DND-41 (cell line): ENCODE results near the gene FOXO3.

Experiments
- ATAC-seq: fragments of 200-7000 bp; cut with Tn5 transposase; 3 replicates; pipeline ENCODE4 v1.9.1; 2021; ENCODE audit warnings: low read depth; ENCODE audit not compliant: insufficient read depth
- DNase-seq: peaks from one replicate; pipeline ENCODE4 v3.0.0-alpha.2; 2020
- H2AFZ ChIP-seq: 2 replicates; pipeline ENCODE4 v1.6.0; 2012; ENCODE audit warnings: low read depth, low read length
- H3K27ac ChIP-seq: 2 replicates; pipeline ENCODE4 v1.5.1; 2012; ENCODE audit warnings: low read length, inconsistent platforms
- H3K27me3 ChIP-seq: fragments of 200-600 bp; sonication (generic); 2 replicates; pipeline ENCODE4 v1.6.0; 2012; ENCODE audit warnings: low read length, mild to moderate bottlenecking, inconsistent platforms; ENCODE audit not compliant: insufficient read depth, poor library complexity
- H3K36me3 ChIP-seq: 2 replicates; pipeline ENCODE4 v1.5.1; 2012; ENCODE audit warnings: low read length, inconsistent platforms; ENCODE audit not compliant: insufficient read depth
- H3K4me1 ChIP-seq: 2 replicates; pipeline ENCODE4 v1.5.1; 2012; ENCODE audit warnings: mild to moderate bottlenecking, low read length; ENCODE audit not compliant: insufficient read depth
- H3K4me2 ChIP-seq: 2 replicates; pipeline ENCODE4 v1.6.0; 2012; ENCODE audit warnings: mild to moderate bottlenecking, moderate library complexity, low read length, inconsistent platforms; ENCODE audit not compliant: insufficient read depth
- H3K4me3 ChIP-seq, 2 experiments: fragments of 200-600 bp in 1 of 2; shearing (Covaris generic) in 1 of 2; 2 replicates each; pipeline ENCODE4 v1.5.1; 2012 to 2016; ENCODE audit warnings: inconsistent platforms in 2 of 2, low read length in 2 of 2, mild to moderate bottlenecking in 2 of 2, low read depth in 1 of 2, moderate library complexity in 1 of 2
- H3K79me2 ChIP-seq: 2 replicates; pipeline ENCODE4 v1.6.0; 2012; ENCODE audit warnings: low read length, inconsistent platforms; ENCODE audit not compliant: insufficient read depth
- H3K9ac ChIP-seq: 2 replicates; pipeline ENCODE4 v1.6.0; 2012; ENCODE audit warnings: low read depth, mild to moderate bottlenecking, inconsistent platforms, low read length, moderate library complexity
- H3K9me3 ChIP-seq: 2 replicates; pipeline ENCODE4 v1.5.1; 2012; ENCODE audit warnings: low read length, moderate library complexity, mild to moderate bottlenecking, inconsistent platforms; ENCODE audit not compliant: insufficient read depth, severe bottlenecking
- H4K20me1 ChIP-seq: 2 replicates; pipeline ENCODE4 v1.6.0; 2012; ENCODE audit warnings: low read length; ENCODE audit not compliant: insufficient read depth
- EZH2 ChIP-seq: IDR thresholded peaks from 3 replicates; pipeline ENCODE4 v1.6.1; 2012; ENCODE audit warnings: borderline replicate concordance, low read depth, mild to moderate bottlenecking, moderate library complexity, low read length, inconsistent platforms; ENCODE audit not compliant: severe bottlenecking
- TF ChIP-seq, protein P1 (sequence below): IDR thresholded peaks from 2 replicates; pipeline ENCODE4 v1.5.1; 2012; ENCODE audit warnings: borderline replicate concordance, low read length, moderate library complexity, mild to moderate bottlenecking; ENCODE audit not compliant: poor library complexity, severe bottlenecking; ENCODE audit errors: extremely low read depth

The FOXO3 gene

DNA sequence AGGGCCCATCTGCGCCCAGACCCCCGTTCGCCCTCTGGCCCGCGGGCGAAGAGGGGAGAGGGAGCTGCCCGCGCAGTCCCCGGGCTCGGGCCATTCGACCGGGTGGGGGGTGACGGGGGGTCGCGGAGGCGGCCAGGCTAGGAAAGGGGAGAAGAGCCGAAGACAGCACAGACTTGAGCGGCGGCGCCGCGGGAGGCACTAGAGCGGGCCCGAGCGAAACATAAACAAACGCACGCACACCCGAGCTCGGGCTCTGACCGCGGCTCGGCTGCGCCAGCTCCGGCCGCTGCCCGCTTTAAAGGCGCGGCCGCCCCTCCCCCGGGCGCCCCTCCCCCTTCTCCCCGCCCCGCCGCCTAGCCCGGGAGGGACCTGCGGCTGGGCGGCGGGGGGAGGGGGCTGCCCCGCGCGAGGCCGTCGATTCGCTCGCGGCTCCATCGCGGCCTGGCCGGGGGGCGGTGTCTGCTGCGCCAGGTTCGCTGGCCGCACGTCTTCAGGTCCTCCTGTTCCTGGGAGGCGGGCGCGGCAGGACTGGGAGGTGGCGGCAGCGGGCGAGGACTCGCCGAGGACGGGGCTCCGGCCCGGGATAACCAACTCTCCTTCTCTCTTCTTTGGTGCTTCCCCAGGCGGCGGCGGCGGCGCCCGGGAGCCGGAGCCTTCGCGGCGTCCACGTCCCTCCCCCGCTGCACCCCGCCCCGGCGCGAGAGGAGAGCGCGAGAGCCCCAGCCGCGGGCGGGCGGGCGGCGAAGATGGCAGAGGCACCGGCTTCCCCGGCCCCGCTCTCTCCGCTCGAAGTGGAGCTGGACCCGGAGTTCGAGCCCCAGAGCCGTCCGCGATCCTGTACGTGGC is at the start of gene FOXO3:
FOXO3 (plus strand) TSS at position 455 of the 846 bp plus-strand sequence; CDS start at position 747, 292 bp downstream.
- ATAC-seq = no peak
- H3K4me1 ChIP-seq = peaks cover 63% of the 10 kb centered on the region
- no peaks in the 10 kb centered on the region for H3K27me3 ChIP-seq
- peak within 1 kb of the TSS; percentile 88 for H2AFZ ChIP-seq
- H3K4me2 ChIP-seq = peak within 1 kb of the TSS; percentile 98
- H3K36me3 ChIP-seq = peaks cover 16% of the 10 kb centered on the region
- no peak for DNase-seq
- peaks cover 55% of the 10 kb centered on the region for H3K79me2 ChIP-seq
- H4K20me1 ChIP-seq = peaks cover 16% of the 10 kb centered on the region
- H3K4me3 ChIP-seq = peak within 1 kb of the TSS; percentile 61 to 78
- TF ChIP-seq EZH2 = no peak
- TF ChIP-seq, protein P1, sequence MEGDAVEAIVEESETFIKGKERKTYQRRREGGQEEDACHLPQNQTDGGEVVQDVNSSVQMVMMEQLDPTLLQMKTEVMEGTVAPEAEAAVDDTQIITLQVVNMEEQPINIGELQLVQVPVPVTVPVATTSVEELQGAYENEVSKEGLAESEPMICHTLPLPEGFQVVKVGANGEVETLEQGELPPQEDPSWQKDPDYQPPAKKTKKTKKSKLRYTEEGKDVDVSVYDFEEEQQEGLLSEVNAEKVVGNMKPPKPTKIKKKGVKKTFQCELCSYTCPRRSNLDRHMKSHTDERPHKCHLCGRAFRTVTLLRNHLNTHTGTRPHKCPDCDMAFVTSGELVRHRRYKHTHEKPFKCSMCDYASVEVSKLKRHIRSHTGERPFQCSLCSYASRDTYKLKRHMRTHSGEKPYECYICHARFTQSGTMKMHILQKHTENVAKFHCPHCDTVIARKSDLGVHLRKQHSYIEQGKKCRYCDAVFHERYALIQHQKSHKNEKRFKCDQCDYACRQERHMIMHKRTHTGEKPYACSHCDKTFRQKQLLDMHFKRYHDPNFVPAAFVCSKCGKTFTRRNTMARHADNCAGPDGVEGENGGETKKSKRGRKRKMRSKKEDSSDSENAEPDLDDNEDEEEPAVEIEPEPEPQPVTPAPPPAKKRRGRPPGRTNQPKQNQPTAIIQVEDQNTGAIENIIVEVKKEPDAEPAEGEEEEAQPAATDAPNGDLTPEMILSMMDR = no peak
- H3K9me3 ChIP-seq = no peaks in the 10 kb centered on the region
- H3K27ac ChIP-seq = peak within 1 kb of the TSS; percentile 77
- peak within 1 kb of the TSS; percentile 77 for H3K9ac ChIP-seq

DNA sequence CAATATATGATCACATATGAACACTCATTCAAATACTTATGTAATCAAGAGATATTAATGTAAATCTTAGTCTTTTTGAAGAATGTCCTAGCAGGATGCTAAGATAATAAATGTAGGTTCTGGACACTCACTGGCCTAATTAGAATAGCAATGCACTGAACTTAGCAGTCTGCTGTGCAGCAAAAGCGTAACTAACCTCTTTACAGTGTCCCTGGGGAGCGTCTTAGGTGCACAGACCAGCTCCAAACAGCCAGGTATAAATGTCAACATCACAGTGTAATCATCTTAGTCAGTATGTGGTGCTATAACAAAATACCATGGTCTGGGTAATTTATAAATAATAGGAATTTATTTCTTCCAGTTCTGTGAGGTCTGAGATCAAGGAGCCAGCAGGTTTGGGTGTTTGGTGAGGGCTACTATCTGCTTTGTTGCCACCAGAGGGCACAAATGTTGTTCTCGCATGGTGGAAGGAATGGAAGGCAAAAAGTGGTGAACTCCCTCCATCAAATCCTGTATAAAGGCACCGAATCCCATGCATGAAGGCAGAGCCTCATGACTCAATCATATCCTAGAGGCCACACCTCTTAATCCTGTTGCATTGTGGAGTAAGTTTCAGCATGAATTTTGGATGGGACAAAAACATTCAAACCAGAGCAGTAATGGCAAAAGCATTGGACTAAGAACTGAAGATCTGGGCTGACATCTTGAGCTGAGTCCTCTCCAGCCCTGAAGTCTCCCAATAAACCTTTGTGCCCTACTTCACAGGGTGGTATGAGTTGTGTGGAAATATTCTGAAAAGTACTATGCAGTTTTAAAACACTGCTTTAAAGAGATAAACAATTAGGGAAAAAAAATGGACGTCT is 41.8 kb upstream of the FOXO3 start:
- H3K4me2 ChIP-seq = no peak overlapping the region
- H3K9ac ChIP-seq = no peak overlapping the region
- H3K9me3 ChIP-seq = no peaks in the 10 kb centered on the region
- no peaks in the 10 kb centered on the region for H4K20me1 ChIP-seq
- no peak overlapping the region for H3K27ac ChIP-seq
- no peaks in the 10 kb centered on the region for H3K4me1 ChIP-seq
- peak; percentile 56; the same call in 2 of the 3 replicates for ATAC-seq
- H3K79me2 ChIP-seq = no peaks in the 10 kb centered on the region
- no peak overlapping the region for H2AFZ ChIP-seq
- no peaks in the 10 kb centered on the region for H3K27me3 ChIP-seq
- DNase-seq = peak; percentile 27
- H3K4me3 ChIP-seq = no peak overlapping the region
- TF ChIP-seq EZH2 = no peak
- TF ChIP-seq, protein P1 = peak; percentile 62
- peaks cover 15% of the 10 kb centered on the region; the same call in 1 of the 2 replicates for H3K36me3 ChIP-seq

DNA sequence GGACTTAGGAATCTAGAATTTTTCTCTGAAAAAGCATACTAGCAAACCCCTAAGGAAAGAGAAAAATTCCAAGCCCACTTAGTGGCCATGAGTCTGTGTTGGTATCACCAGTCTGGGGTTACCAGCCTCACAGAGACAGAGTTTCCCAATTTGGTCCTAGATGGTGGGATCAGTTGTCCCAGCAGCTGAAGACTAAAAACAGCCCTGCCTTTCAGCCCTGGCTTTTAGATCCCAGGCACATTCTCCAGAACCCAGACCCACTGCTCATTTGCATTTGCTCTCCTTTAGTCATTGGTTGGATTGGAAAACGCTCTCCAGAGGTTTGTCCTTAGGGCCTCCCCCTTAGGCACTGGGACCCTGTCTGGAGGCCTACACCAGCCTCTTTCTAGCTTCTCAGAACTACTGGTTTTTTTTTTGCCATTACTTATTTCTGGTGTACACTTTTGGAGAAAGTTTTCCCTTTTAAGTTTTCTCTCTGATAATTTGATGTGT is 39.1 kb upstream of the FOXO3 start:
- Histone ChIP-seq H3K9me3 (no peaks in the 10 kb centered on the region), H3K4me1 (no peaks in the 10 kb centered on the region), H2AFZ (no peak overlapping the region), H3K4me3 (no peak overlapping the region), H3K27ac (no peak overlapping the region), H3K27me3 (no peaks in the 10 kb centered on the region), H3K79me2 (no peaks in the 10 kb centered on the region), H3K4me2 (no peak overlapping the region), H3K9ac (no peak overlapping the region), H3K36me3 (peaks cover 15% of the 10 kb centered on the region; the same call in 1 of the 2 replicates), H4K20me1 (no peaks in the 10 kb centered on the region)
- ATAC-seq = no peak
- DNase-seq = no peak
- TF ChIP-seq, protein P1 = no peak
- TF ChIP-seq EZH2 = no peak
